Measurements from ENCODE around the gene DOCK2.

- TF ChIP-seq CTCF (IDR thresholded peaks at IDR 0.05; ENCODE audit: extremely low read depth in 1 of 2, insufficient read depth in 1 of 2, low read depth in 1 of 2, low read length in 2 of 2) (no peak), JUN (IDR thresholded peaks at IDR 0.05; ENCODE audit: borderline replicate concordance, insufficient read depth, insufficient read length, low read depth) (no peak), POLR2A (IDR thresholded peaks at IDR 0.05; ENCODE audit: low read depth, low read length) (no peak), EZH2 (IDR thresholded peaks at IDR 0.05; ENCODE audit: borderline replicate concordance, low read depth, low read length, severe bottlenecking) (no peak), MAX (IDR thresholded peaks at IDR 0.05; ENCODE audit: insufficient read depth, insufficient read length) (no peak), POLR2AphosphoS5 (IDR thresholded peaks at IDR 0.05; ENCODE audit: insufficient read depth, low read depth, low read length) (no peak)
Measured at GRCh38 chr5:170080786-170081445, 443.8 kb downstream of the DOCK2 start.
